Measurements from ENCODE around the gene C11orf97.

C11orf97 gene

GRCh38 chr11:94493281-94494125 is 18.8 kb upstream of the C11orf97 start, which contains the start of the genes ANKRD49 and MRE11 (continued):
- TF ChIP-seq AEBP2 (tag by site-specific recombination; IDR thresholded peaks at IDR 0.05; ENCODE audit: borderline replicate concordance) (no peak), ZNF518A (tag by site-specific recombination; conservative IDR thresholded peaks at IDR 0.05; ENCODE audit: low read depth) (peak; percentile 52), ZNF629 (tag by site-specific recombination; IDR thresholded peaks at IDR 0.05) (peak; percentile 38; the same call in 1 of the 2 replicates), REPIN1 (tag by site-specific recombination; IDR thresholded peaks at IDR 0.05; ENCODE audit: low read depth) (no peak), ZNF354C (tag by site-specific recombination; IDR thresholded peaks at IDR 0.05; ENCODE audit: borderline replicate concordance, low read depth) (no peak), IKZF3 (tag by site-specific recombination; IDR thresholded peaks at IDR 0.05) (peak; percentile 79), GLI4 (tag by site-specific recombination; IDR thresholded peaks at IDR 0.05) (no peak), ZNF664 (tag by site-specific recombination; IDR thresholded peaks at IDR 0.05) (no peak; the same call in 1 of the 2 replicates), MEIS1 (CRISPR knock-in tag; IDR thresholded peaks at IDR 0.05; ENCODE audit: borderline replicate concordance) (no peak), ZNF174 (tag by site-specific recombination; IDR thresholded peaks at IDR 0.05) (no peak), ZNF169 (tag by site-specific recombination; IDR thresholded peaks at IDR 0.05) (no peak), TCF7L2 (IDR thresholded peaks at IDR 0.05; ENCODE audit: borderline replicate concordance, low read depth, low read length) (no peak), ZNF560 (tag by site-specific recombination; IDR thresholded peaks at IDR 0.05; ENCODE audit: borderline replicate concordance) (no peak), ZFHX2 (tag by site-specific recombination; conservative IDR thresholded peaks at IDR 0.05) (no peak), ZNF138 (tag by site-specific recombination; IDR thresholded peaks at IDR 0.05; ENCODE audit: borderline replicate concordance) (no peak), ZNF791 (tag by site-specific recombination; IDR thresholded peaks at IDR 0.05) (no peak), GLIS2 (tag by site-specific recombination; IDR thresholded peaks at IDR 0.05) (peak; percentile 27; the same call in 1 of the 2 replicates), ZNF830 (tag by site-specific recombination; IDR thresholded peaks at IDR 0.05; ENCODE audit: low read depth) (no peak), ZSCAN18 (tag by site-specific recombination; IDR thresholded peaks at IDR 0.05) (no peak), ZNF701 (tag by site-specific recombination; IDR thresholded peaks at IDR 0.05) (no peak), KLF1 (tag by site-specific recombination; IDR thresholded peaks at IDR 0.05) (0 out of 2 replicates have a peak, but pooled peaks have one; percentile 27), ZNF585B (tag by site-specific recombination; IDR thresholded peaks at IDR 0.05) (no peak), ZNF23 (tag by site-specific recombination; IDR thresholded peaks at IDR 0.05; ENCODE audit: borderline replicate concordance) (no peak), ZNF580 (tag by site-specific recombination; IDR thresholded peaks at IDR 0.05) (no peak), ZBTB49 (tag by site-specific recombination; IDR thresholded peaks at IDR 0.05; ENCODE audit: low read depth) (no peak), ZNF366 (tag by site-specific recombination; conservative IDR thresholded peaks at IDR 0.05) (peak; percentile 40; the same call in 1 of the 2 replicates), WT1 (tag by site-specific recombination; IDR thresholded peaks at IDR 0.05) (no peak), ZNF529 (tag by site-specific recombination; IDR thresholded peaks at IDR 0.05; ENCODE audit: insufficient replicate concordance) (no peak), ZNF423 (tag by site-specific recombination; IDR thresholded peaks at IDR 0.05) (no peak)
